Measurements from ENCODE around the gene C4orf33.

- TF ChIP-seq ZNF211 (tag by site-specific recombination; IDR thresholded peaks at IDR 0.05; ENCODE audit: low read depth) (no peak), ZNF670 (tag by site-specific recombination; IDR thresholded peaks at IDR 0.05; ENCODE audit: low read depth) (no peak)
Measured at GRCh38 chr4:129077326-129077725, 18.6 kb upstream of the C4orf33 start.
